Subcutaneous abdominal adipose tissue (tissue), 5 donors: ENCODE measurements around the gene OAS2.

ENCODE experiments used
- H3K27ac ChIP-seq: one replicate; pipeline ENCODE4 v1.7.0; 2013; ENCODE audit warnings: low read depth, mild to moderate bottlenecking, inconsistent platforms, low read length, moderate library complexity
- H3K27me3 ChIP-seq, 5 donors: one replicate each; pipeline ENCODE4 v1.7.0; 2013; ENCODE audit warnings: low read length in 5 of 5, inconsistent platforms in 1 of 5; ENCODE audit not compliant: control insufficient read depth in 5 of 5, insufficient read depth in 4 of 5
- H3K36me3 ChIP-seq, 5 donors: one replicate each; pipeline ENCODE4 v1.7.0; 2013; ENCODE audit warnings: low read length in 5 of 5; ENCODE audit not compliant: control insufficient read depth in 5 of 5, insufficient read depth in 5 of 5
- H3K4me1 ChIP-seq, 5 donors: one replicate each; pipeline ENCODE4 v1.7.0; 2013; ENCODE audit warnings: low read length in 5 of 5, mild to moderate bottlenecking in 3 of 5, moderate library complexity in 1 of 5; ENCODE audit not compliant: control insufficient read depth in 5 of 5, insufficient read depth in 5 of 5
- H3K4me3 ChIP-seq, 5 donors: one replicate each; pipeline ENCODE4 v1.7.0; 2013; ENCODE audit warnings: low read length in 5 of 5, low read depth in 1 of 5
- H3K9ac ChIP-seq, 5 donors: one replicate each; pipeline ENCODE4 v1.7.0; 2013; ENCODE audit warnings: low read length in 5 of 5, mild to moderate bottlenecking in 4 of 5, moderate library complexity in 3 of 5
- H3K9me3 ChIP-seq, 5 donors: one replicate each; pipeline ENCODE4 v1.7.0; 2013; ENCODE audit warnings: low read length in 5 of 5; ENCODE audit not compliant: control insufficient read depth in 5 of 5
- donor health status: healthy.
- donor health status: healthy.
- donor health status: healthy.
- donor health status: healthy.
- donor health status: healthy.

OAS2 gene

GRCh38 chr12:113051759-113052158 is 73.4 kb downstream of the OAS2 start:
- Histone ChIP-seq H3K9ac (no peak overlapping the region), H3K4me3 (no peak overlapping the region), H3K4me1 (peaks cover 0 to 18% (median 12%) of the 10 kb centered on the region in 5 donors), H3K27ac (no peak overlapping the region), H3K36me3 (no peaks in the 10 kb centered on the region), H3K27me3 (peaks cover 0 to 10% (median 0%) of the 10 kb centered on the region in 5 donors), H3K9me3 (no peaks in the 10 kb centered on the region)

- Histone ChIP-seq H3K4me1 (peaks cover 0 to 20% (median 16%) of the 10 kb centered on the region in 5 donors), H3K4me3 (no peak overlapping the region), H3K27ac (no peak overlapping the region), H3K9me3 (no peaks in the 10 kb centered on the region), H3K27me3 (peaks cover 0 to 10% (median 0%) of the 10 kb centered on the region in 5 donors), H3K9ac (no peak overlapping the region), H3K36me3 (no peaks in the 10 kb centered on the region)
Measured at GRCh38 chr12:113052326-113052725, 74.0 kb downstream of the OAS2 start.

GRCh38 chr12:113054948-113055486 is 76.7 kb downstream of the OAS2 start:
- Histone ChIP-seq H3K9me3 (no peaks in the 10 kb centered on the region), H3K9ac (no peak overlapping the region), H3K27ac (no peak overlapping the region), H3K36me3 (no peaks in the 10 kb centered on the region), H3K4me3 (no peak overlapping the region), H3K27me3 (peaks cover 0 to 21% (median 0%) of the 10 kb centered on the region in 5 donors), H3K4me1 (peaks cover 0 to 41% (median 38%) of the 10 kb centered on the region in 5 donors)

- peak overlapping the region in 4 of 5 donors; percentile 55 to 78 (median 66) for H3K4me3 ChIP-seq
- H3K4me1 ChIP-seq: peaks cover 0 to 47% (median 46%) of the 10 kb centered on the region in 5 donors
- H3K9me3 ChIP-seq: no peaks in the 10 kb centered on the region
- peak overlapping the region; percentile 63 for H3K27ac ChIP-seq
- H3K36me3 ChIP-seq: no peaks in the 10 kb centered on the region
- H3K9ac ChIP-seq: peak overlapping the region in 3 of 5 donors; percentile 65 to 73 (median 72)
- H3K27me3 ChIP-seq: peaks cover 0 to 21% (median 0%) of the 10 kb centered on the region in 5 donors
Measured at GRCh38 chr12:113055594-113056380, 77.5 kb downstream of the OAS2 start.

- H3K9me3 ChIP-seq: no peaks in the 10 kb centered on the region
- H3K36me3 ChIP-seq: no peaks in the 10 kb centered on the region
- H3K27me3 ChIP-seq: peaks cover 0 to 21% (median 0%) of the 10 kb centered on the region in 5 donors
- H3K27ac ChIP-seq: peak overlapping the region; percentile 63
- peak overlapping the region in 4 of 5 donors; percentile 55 to 78 (median 66) for H3K4me3 ChIP-seq
- peaks cover 0 to 52% (median 51%) of the 10 kb centered on the region in 5 donors for H3K4me1 ChIP-seq
- peak overlapping the region in 4 of 5 donors; percentile 22 to 73 (median 68) for H3K9ac ChIP-seq
Measured at GRCh38 chr12:113056381-113056630, 78.0 kb downstream of the OAS2 start.

GRCh38 chr12:113056631-113057488 is 78.5 kb downstream of the OAS2 start, which contains the start of gene DTX1:
Gene DTX1 (plus strand): TSS chr12:113056730. CDS start chr12:113058193, 1,463 bp downstream.
- no peaks in the 10 kb centered on the region for H3K9me3 ChIP-seq
- peaks cover 0 to 21% (median 0%) of the 10 kb centered on the region in 5 donors for H3K27me3 ChIP-seq
- H3K9ac ChIP-seq: peak within 1 kb of the TSS in 4 of 5 donors; percentile 62 to 73 (median 68)
- peak within 1 kb of the TSS; percentile 51 to 78 (median 59) for H3K4me3 ChIP-seq
- peaks cover 0 to 57% (median 52%) of the 10 kb centered on the region in 5 donors for H3K4me1 ChIP-seq
- H3K36me3 ChIP-seq: no peaks in the 10 kb centered on the region
- peak within 1 kb of the TSS; percentile 63 for H3K27ac ChIP-seq

GRCh38 chr12:113057565-113058485 is 79.5 kb downstream of the OAS2 start:
- Histone ChIP-seq H3K27ac (peak overlapping the region; percentile 63), H3K9ac (peak overlapping the region in 3 of 5 donors; percentile 43 to 66 (median 58)), H3K4me1 (peaks cover 2 to 66% (median 58%) of the 10 kb centered on the region in 5 donors), H3K36me3 (no peaks in the 10 kb centered on the region), H3K9me3 (no peaks in the 10 kb centered on the region), H3K27me3 (peaks cover 0 to 21% (median 0%) of the 10 kb centered on the region in 5 donors), H3K4me3 (peak overlapping the region; percentile 55 to 78 (median 64))

- Histone ChIP-seq H3K36me3 (no peaks in the 10 kb centered on the region), H3K9ac (no peak overlapping the region), H3K9me3 (no peaks in the 10 kb centered on the region), H3K27me3 (peaks cover 0 to 21% (median 0%) of the 10 kb centered on the region in 5 donors), H3K27ac (no peak overlapping the region), H3K4me1 (peaks cover 2 to 74% (median 65%) of the 10 kb centered on the region in 5 donors), H3K4me3 (peak overlapping the region in 2 of 5 donors; percentile 54 to 78)
Measured at GRCh38 chr12:113058553-113058952, 80.2 kb downstream of the OAS2 start.

GRCh38 chr12:113059071-113059595 is 80.8 kb downstream of the OAS2 start:
- Histone ChIP-seq H3K9me3 (no peaks in the 10 kb centered on the region), H3K4me3 (peak overlapping the region in 2 of 5 donors; percentile 38 to 54), H3K27me3 (peaks cover 0 to 21% (median 0%) of the 10 kb centered on the region in 5 donors), H3K36me3 (no peaks in the 10 kb centered on the region), H3K27ac (no peak overlapping the region), H3K9ac (peak overlapping the region in 1 of 5 donors; percentile 23), H3K4me1 (peaks cover 4 to 80% (median 71%) of the 10 kb centered on the region in 5 donors)
